Tibial artery (tissue), 4 donors: ENCODE measurements around the gene ARHGAP19.

Experiments
- DNase-seq, 2 donors: peaks; one replicate each; pipeline ENCODE4 v3.0.0-alpha.2; 2019
- H3K27ac ChIP-seq, 2 donors: fragments of 200-600 bp; sonication (generic) in 1 of 2; 1 replicate in 1 of 2; 2 replicates in 1 of 2; pipeline ENCODE4 v1.5.1; 2018 to 2019; ENCODE audit warnings: mild to moderate bottlenecking in 1 of 2
- H3K27me3 ChIP-seq, 2 donors: fragments of 200-600 bp; sonication (generic) in 1 of 2; one replicate each; pipeline versions ENCODE4 v1.5.1 to v1.6.0; 2016 to 2019
- H3K36me3 ChIP-seq, 3 donors: fragments of 200-600 bp; sonication (generic) in 2 of 3; one replicate each; pipeline ENCODE4 v1.5.1; 2016 to 2019; ENCODE audit warnings: mild to moderate bottlenecking in 2 of 3
- H3K4me1 ChIP-seq, 4 donors: fragments of 200-600 bp; sonication (generic) in 2 of 4; 1 replicate in 3 of 4; 2 replicates in 1 of 4; pipeline ENCODE4 v1.5.1; 2016 to 2019
- H3K4me3 ChIP-seq, 2 donors: fragments of 200-600 bp; sonication (generic) in 1 of 2; 1 replicate in 1 of 2; 2 replicates in 1 of 2; pipeline ENCODE4 v1.5.1; 2018 to 2019; ENCODE audit warnings: mild to moderate bottlenecking in 2 of 2
- H3K9me3 ChIP-seq, 3 donors: fragments of 200-600 bp; sonication (generic) in 1 of 3; one replicate each; pipeline ENCODE4 v1.5.1; 2016 to 2019
- CTCF ChIP-seq, 2 experiments: fragments of 200-600 bp in 1 of 2; fragments of 450-650 bp in 1 of 2; IDR thresholded peaks; one replicate each; pipeline ENCODE4 v1.5.1; 2017 to 2019; ENCODE audit warnings: antibody characterized with exemption in 2 of 2, mild to moderate bottlenecking in 1 of 2, moderate library complexity in 1 of 2
- intact Hi-C: fragments of 100-400 bp; cut with DNase I; formaldehyde crosslinking; loops from one replicate; pipeline ENCODE4 v1.15.0; 2023; ENCODE audit warnings: low total_unique reads

ARHGAP19 gene

GRCh38 chr10:97327348-97328294, 35.2 kb upstream of the ARHGAP19 start:
- intact Hi-C loops: no loop called here
- no peaks in the 10 kb centered on the region for H3K27me3 ChIP-seq
- TF ChIP-seq CTCF (IDR thresholded peaks at IDR 0.05): no peak

GRCh38 chr10:97325754-97326153, 33.3 kb upstream of the ARHGAP19 start:
- peaks cover 0 to 16% (median 7%) of the 10 kb centered on the region in 4 donors for H3K4me1 ChIP-seq

More at GRCh38 chr10:97327348-97328294, 35.2 kb upstream of the ARHGAP19 start:
- no peak overlapping the region for H3K4me3 ChIP-seq
- H3K9me3 ChIP-seq: no peaks in the 10 kb centered on the region
- no peak overlapping the region for H3K27ac ChIP-seq
- DNase-seq: no peak
- H3K36me3 ChIP-seq: peaks cover 10 to 28% (median 24%) of the 10 kb centered on the region in 3 donors
- H3K4me1 ChIP-seq: peaks cover 0 to 25% (median 15%) of the 10 kb centered on the region in 4 donors

GRCh38 chr10:97323501-97323900, 31.1 kb upstream of the ARHGAP19 start:
- no peak for TF ChIP-seq CTCF (IDR thresholded peaks at IDR 0.05)
- no peak for DNase-seq
- no peaks in the 10 kb centered on the region for H3K9me3 ChIP-seq
- peaks cover 0 to 21% (median 18%) of the 10 kb centered on the region in 4 donors for H3K4me1 ChIP-seq
- peaks cover under 1 to 9% (median 2%) of the 10 kb centered on the region in 3 donors for H3K36me3 ChIP-seq
- intact Hi-C loops: no loop called here
- H3K27ac ChIP-seq: no peak overlapping the region
- no peak overlapping the region for H3K4me3 ChIP-seq
- no peaks in the 10 kb centered on the region for H3K27me3 ChIP-seq

More at GRCh38 chr10:97325754-97326153, 33.3 kb upstream of the ARHGAP19 start:
- DNase-seq: no peak
- Histone ChIP-seq H3K9me3 (no peaks in the 10 kb centered on the region), H3K36me3 (peaks cover 10 to 28% (median 21%) of the 10 kb centered on the region in 3 donors), H3K27me3 (no peaks in the 10 kb centered on the region), H3K4me3 (no peak overlapping the region), H3K27ac (no peak overlapping the region)
- intact Hi-C loops: no loop called here
- TF ChIP-seq CTCF (IDR thresholded peaks at IDR 0.05): no peak

- no peak for TF ChIP-seq CTCF (IDR thresholded peaks at IDR 0.05)
- Histone ChIP-seq H3K36me3 (no peaks in the 10 kb centered on the region), H3K9me3 (no peaks in the 10 kb centered on the region), H3K27me3 (no peaks in the 10 kb centered on the region), H3K27ac (no peak overlapping the region), H3K4me3 (no peak overlapping the region), H3K4me1 (peaks cover 0 to 26% (median 20%) of the 10 kb centered on the region in 4 donors)
- no peak for DNase-seq
- intact Hi-C loops: no loop called here
These were observed 29.4 kb upstream of the ARHGAP19 start for GRCh38 chr10:97321804-97322190.

- no peak for TF ChIP-seq CTCF (IDR thresholded peaks at IDR 0.05)
- peak; percentile 66 to 76 for DNase-seq
- no peak overlapping the region for H3K27ac ChIP-seq
- no peaks in the 10 kb centered on the region for H3K27me3 ChIP-seq
- peak overlapping the region; percentile 84 to 85 for H3K4me3 ChIP-seq
- H3K9me3 ChIP-seq: no peaks in the 10 kb centered on the region
- H3K4me1 ChIP-seq: peaks cover 0 to 26% (median 20%) of the 10 kb centered on the region in 4 donors
- intact Hi-C loops: no loop called here
- H3K36me3 ChIP-seq: no peaks in the 10 kb centered on the region
These were observed 28.8 kb upstream of the ARHGAP19 start for GRCh38 chr10:97321032-97321803.
